GM12891 (cell line): ENCODE results near the gene AP3B1.

Experiments used
- POLR2A ChIP-seq: IDR thresholded peaks from 2 replicates; pipeline ENCODE4 v1.6.1; 2011; ENCODE audit warnings: low read depth, low read length, control low read depth
- POLR2AphosphoS5 ChIP-seq: IDR thresholded peaks from 2 replicates; pipeline ENCODE4 v1.6.1; 2011; ENCODE audit warnings: low read depth, low read length, control low read depth
- TAF1 ChIP-seq: IDR thresholded peaks from 2 replicates; pipeline ENCODE4 v1.6.1; 2011; ENCODE audit warnings: low read depth, low read length, control low read depth

DNA sequence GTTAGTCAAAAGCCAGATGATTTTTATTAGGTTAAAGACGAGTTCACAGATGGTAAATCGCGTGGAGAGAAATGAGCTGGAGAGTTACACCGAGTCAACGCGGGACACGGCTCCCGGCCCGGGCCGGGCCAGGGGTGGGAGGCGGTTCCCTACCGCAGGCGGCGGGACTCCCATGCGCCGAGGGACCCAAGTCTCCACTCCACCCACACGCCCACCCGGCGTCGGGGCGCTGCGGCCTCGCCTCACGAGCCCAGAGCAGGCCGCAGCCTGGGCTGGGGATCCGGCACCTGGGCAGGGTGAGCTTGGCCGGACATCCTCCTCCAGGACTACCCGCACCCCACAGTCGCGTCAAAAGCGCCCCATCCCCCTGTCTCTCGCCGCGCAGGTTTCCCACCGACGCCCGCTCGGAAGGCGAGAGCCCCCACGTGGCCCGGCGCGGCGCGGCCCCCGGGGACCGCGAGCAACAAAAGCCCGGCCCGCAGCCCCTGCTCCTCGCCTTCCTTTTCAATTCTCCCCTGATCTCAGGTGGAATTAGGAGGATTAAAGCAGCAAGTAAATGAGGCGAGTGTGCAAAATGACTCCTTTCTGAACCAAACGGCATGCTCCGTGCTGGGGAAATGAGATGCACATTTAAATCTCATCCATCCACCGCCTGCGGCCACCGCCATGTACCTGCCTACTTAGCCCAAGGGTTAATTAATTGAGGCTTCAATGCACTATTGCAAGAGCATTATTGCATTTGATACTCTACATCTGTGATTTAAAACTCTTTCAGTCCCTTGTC lies 321.8 kb downstream of the AP3B1 start:
- no peak for TF ChIP-seq POLR2A
- no peak for TF ChIP-seq POLR2AphosphoS5
- no peak for TF ChIP-seq TAF1
